CD14-positive monocyte (primary cell): ENCODE data around the gene SRPK2. TPM values are rescaled to one million over a fixed set of nuclear protein-coding genes. Genes with fewer than 3 reads are reported as not detected.
A peak's percentile ranks its signal among the peaks of the same experiment; 100 is the strongest.

ENCODE experiments used
- DNase-seq, 3 donors: peaks; one replicate each; pipeline ENCODE4 v3.0.0-alpha.2; 2011 to 2022
- H2AFZ ChIP-seq: 2 replicates; pipeline ENCODE4 v1.6.0; 2012; ENCODE audit warnings: mild to moderate bottlenecking, low read depth, low read length, inconsistent platforms; ENCODE audit not compliant: insufficient read depth, poor library complexity, severe bottlenecking
- H3K27ac ChIP-seq, 2 donors: 1 replicate in 1 of 2; 2 replicates in 1 of 2; pipeline ENCODE4 v1.5.1; 2012 to 2013; ENCODE audit warnings: low read length in 2 of 2, control low read depth in 1 of 2, inconsistent platforms in 1 of 2, low read depth in 1 of 2, mild to moderate bottlenecking in 1 of 2
- H3K27me3 ChIP-seq, 2 donors: one replicate each; pipeline versions ENCODE4 v1.6.0 to v1.6.1; 2011 to 2013; ENCODE audit warnings: low read length in 2 of 2; ENCODE audit not compliant: control insufficient read depth in 2 of 2, insufficient read depth in 2 of 2
- H3K36me3 ChIP-seq, 2 donors: replicated peaks in 1 of 2; 1 replicate in 1 of 2; 2 replicates in 1 of 2; pipeline versions ENCODE4 v1.5.1 to v1.6.1; 2012 to 2013; ENCODE audit warnings: low read length in 2 of 2, control low read depth in 1 of 2, inconsistent platforms in 1 of 2, mild to moderate bottlenecking in 1 of 2; ENCODE audit not compliant: insufficient read depth in 2 of 2, control insufficient read depth in 1 of 2
- H3K4me1 ChIP-seq, 2 donors: 1 replicate in 1 of 2; 2 replicates in 1 of 2; pipeline versions ENCODE4 v1.5.1 to v1.6.1; 2012 to 2013; ENCODE audit warnings: low read length in 2 of 2, control low read depth in 1 of 2, inconsistent platforms in 1 of 2, mild to moderate bottlenecking in 1 of 2, moderate library complexity in 1 of 2; ENCODE audit not compliant: insufficient read depth in 2 of 2, control insufficient read depth in 1 of 2
- H3K4me2 ChIP-seq: replicated peaks from 2 replicates; pipeline ENCODE3; 2012; ENCODE audit warnings: low read length, moderate library complexity, mild to moderate bottlenecking; ENCODE audit not compliant: poor library complexity, severe bottlenecking; ENCODE audit errors: extremely low read depth
- H3K4me3 ChIP-seq, 3 experiments: fragments of 200-600 bp in 1 of 3; sonication (generic) in 1 of 3; replicated peaks in 1 of 3; 1 replicate in 2 of 3; 2 replicates in 1 of 3; pipeline ENCODE4 v1.5.1; 2011 to 2013; ENCODE audit warnings: low read length in 3 of 3, mild to moderate bottlenecking in 3 of 3, control low read depth in 2 of 3, low read depth in 2 of 3, inconsistent platforms in 1 of 3, moderate library complexity in 1 of 3
- H3K79me2 ChIP-seq: 2 replicates; pipeline ENCODE4 v1.6.0; 2012; ENCODE audit warnings: mild to moderate bottlenecking, control low read depth, inconsistent platforms, low read length, moderate library complexity; ENCODE audit not compliant: insufficient read depth
- H3K9ac ChIP-seq: 2 replicates; pipeline ENCODE4 v1.6.0; 2017; ENCODE audit warnings: low read length, mild to moderate bottlenecking; ENCODE audit not compliant: insufficient read depth, poor library complexity, severe bottlenecking
- H3K9me3 ChIP-seq, 2 donors: replicated peaks in 1 of 2; 1 replicate in 1 of 2; 2 replicates in 1 of 2; pipeline versions ENCODE4 v1.5.1 to v1.6.1; 2012 to 2013; ENCODE audit warnings: low read length in 2 of 2, control low read depth in 1 of 2; ENCODE audit not compliant: control insufficient read depth in 1 of 2, insufficient read depth in 1 of 2
- H4K20me1 ChIP-seq: 2 replicates; pipeline ENCODE4 v1.6.0; 2012; ENCODE audit warnings: mild to moderate bottlenecking, low read length, control low read depth, moderate library complexity; ENCODE audit not compliant: insufficient read depth
- H3K27ac Mint-ChIP-seq, 7 donors: one replicate each; pipeline ENCODE4 v1.8.0; 2020; ENCODE audit warnings: mild to moderate bottlenecking in 7 of 7, mixed read lengths in 7 of 7, moderate library complexity in 6 of 7, inconsistent platforms in 2 of 7
- H3K27me3 Mint-ChIP-seq, 3 donors: one replicate each; pipeline ENCODE4 v1.8.0; 2021 to 2022; ENCODE audit warnings: low read depth in 3 of 3, mild to moderate bottlenecking in 3 of 3, mixed read lengths in 3 of 3, moderate library complexity in 3 of 3, inconsistent platforms in 1 of 3
- H3K36me3 Mint-ChIP-seq, 2 donors: one replicate each; pipeline ENCODE4 v1.8.0; 2020; ENCODE audit warnings: mixed read lengths in 2 of 2, inconsistent platforms in 1 of 2, mild to moderate bottlenecking in 1 of 2
- H3K4me1 Mint-ChIP-seq: one replicate; pipeline ENCODE4 v1.8.0; 2020; ENCODE audit warnings: mild to moderate bottlenecking, mixed read lengths
- H3K4me3 Mint-ChIP-seq, 2 donors: one replicate each; pipeline ENCODE4 v1.8.0; 2020; ENCODE audit warnings: mild to moderate bottlenecking in 2 of 2, mixed read lengths in 2 of 2, moderate library complexity in 1 of 2
- H3K9me3 Mint-ChIP-seq, 7 donors: one replicate each; pipeline ENCODE4 v1.8.0; 2020 to 2022; ENCODE audit warnings: mixed read lengths in 7 of 7, mild to moderate bottlenecking in 6 of 7, moderate library complexity in 6 of 7, inconsistent platforms in 2 of 7
- WGBS: methylation state at CpG from one replicate; pipeline ENCODE4 v1.1.5; 2013; ENCODE audit warnings: missing lambda C conversion rate; ENCODE audit not compliant: insufficient coverage; 5-methylcytosine and 5-hydroxymethylcytosine counted together
- intact Hi-C, 2 donors: fragments of 100-400 bp; cut with micrococcal nuclease; formaldehyde crosslinking; loops; one replicate each; pipeline versions ENCODE4 v1.15.0 to v1.15.1; 2023
- polyA plus RNA-seq, 3 donors: library from polyadenylated mRNA; depleted of rRNA in 1 of 3; unstranded in 2 of 3; stranded (reverse) in 1 of 3; fragments of 300-500 nt in 2 of 3; fragments of >200 nt in 1 of 3; fragmentation: Illumina TruSeq in 2 of 3; gene quantifications; 1 replicate in 2 of 3; 2 replicates in 1 of 3; pipeline ENCODE4 v1.2.3, GENCODE V29; 2012 to 2021
- TF ChIP-seq, protein P1 (sequence below): fragments of 200-600 bp; IDR thresholded peaks from one replicate; pipeline ENCODE4 v1.8.0; 2022; ENCODE audit warnings: antibody characterized with exemption, mild to moderate bottlenecking

The SRPK2 gene
- polyA plus RNA-seq, 3 donors = 12.6 to 37.7 (median 30.0) TPM

- Mint-ChIP-seq H3K4me3 (no peak overlapping the region), H3K9me3 (no peaks in the 10 kb centered on the region), H3K27me3 (peaks cover 0 to 1% (median 0%) of the 10 kb centered on the region in 3 donors), H3K36me3 (peaks cover 0 to 1% of the 10 kb centered on the region in 2 donors), H3K4me1 (peaks cover 29% of the 10 kb centered on the region), H3K27ac (no peak overlapping the region)
- Histone ChIP-seq H3K4me2 (no peak overlapping the region), H4K20me1 (peaks cover 43% of the 10 kb centered on the region), H3K27me3 (no peaks in the 10 kb centered on the region), H2AFZ (no peak overlapping the region), H3K9ac (no peak overlapping the region), H3K27ac (no peak overlapping the region), H3K4me1 (peaks cover 22 to 35% of the 10 kb centered on the region in 2 donors), H3K9me3 (no peaks in the 10 kb centered on the region), H3K36me3 (no peaks in the 10 kb centered on the region), H3K79me2 (peaks cover 87% of the 10 kb centered on the region), H3K4me3 (no peak overlapping the region)
- WGBS = no CpG with 5 or more reads among the region's 4 CpGs
- TF ChIP-seq, protein P1, sequence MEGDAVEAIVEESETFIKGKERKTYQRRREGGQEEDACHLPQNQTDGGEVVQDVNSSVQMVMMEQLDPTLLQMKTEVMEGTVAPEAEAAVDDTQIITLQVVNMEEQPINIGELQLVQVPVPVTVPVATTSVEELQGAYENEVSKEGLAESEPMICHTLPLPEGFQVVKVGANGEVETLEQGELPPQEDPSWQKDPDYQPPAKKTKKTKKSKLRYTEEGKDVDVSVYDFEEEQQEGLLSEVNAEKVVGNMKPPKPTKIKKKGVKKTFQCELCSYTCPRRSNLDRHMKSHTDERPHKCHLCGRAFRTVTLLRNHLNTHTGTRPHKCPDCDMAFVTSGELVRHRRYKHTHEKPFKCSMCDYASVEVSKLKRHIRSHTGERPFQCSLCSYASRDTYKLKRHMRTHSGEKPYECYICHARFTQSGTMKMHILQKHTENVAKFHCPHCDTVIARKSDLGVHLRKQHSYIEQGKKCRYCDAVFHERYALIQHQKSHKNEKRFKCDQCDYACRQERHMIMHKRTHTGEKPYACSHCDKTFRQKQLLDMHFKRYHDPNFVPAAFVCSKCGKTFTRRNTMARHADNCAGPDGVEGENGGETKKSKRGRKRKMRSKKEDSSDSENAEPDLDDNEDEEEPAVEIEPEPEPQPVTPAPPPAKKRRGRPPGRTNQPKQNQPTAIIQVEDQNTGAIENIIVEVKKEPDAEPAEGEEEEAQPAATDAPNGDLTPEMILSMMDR = no peak
- no peak for DNase-seq
- intact Hi-C loops = loop anchor here in 1 of 2 donors (10.0 kb wide), 1 partner anchor 47 kb away; no protein-coding TSS in a partner anchor
Observed at GRCh38 chr7:105218215-105218614, 170.5 kb downstream of the SRPK2 start.

GRCh38 chr7:105216786-105217185 lies 171.9 kb downstream of the SRPK2 start:
- peaks cover 0 to 1% (median 0%) of the 10 kb centered on the region in 3 donors for H3K27me3 Mint-ChIP-seq

More at GRCh38 chr7:105216786-105217185, 171.9 kb downstream of the SRPK2 start:
- Histone ChIP-seq H3K4me2 (no peak overlapping the region), H3K27ac (no peak overlapping the region), H3K27me3 (no peaks in the 10 kb centered on the region), H3K4me3 (no peak overlapping the region), H3K9ac (no peak overlapping the region), H3K79me2 (peaks cover 89% of the 10 kb centered on the region), H3K36me3 (no peaks in the 10 kb centered on the region), H4K20me1 (peaks cover 31% of the 10 kb centered on the region), H3K9me3 (no peaks in the 10 kb centered on the region), H2AFZ (no peak overlapping the region), H3K4me1 (peaks cover 32 to 44% of the 10 kb centered on the region in 2 donors)
- no peak for DNase-seq
- no peak overlapping the region for H3K4me3 Mint-ChIP-seq
- TF ChIP-seq, protein P1 = no peak
- H3K4me1 Mint-ChIP-seq = peaks cover 38% of the 10 kb centered on the region
- peak overlapping the region in 2 of 7 donors; percentile 10 to 44 for H3K27ac Mint-ChIP-seq
- intact Hi-C loops = loop anchor here in 1 of 2 donors (10.0 kb wide), 1 partner anchor 48 kb away; no protein-coding TSS in a partner anchor
- peaks cover 0 to 4% of the 10 kb centered on the region in 2 donors for H3K36me3 Mint-ChIP-seq
- no peaks in the 10 kb centered on the region for H3K9me3 Mint-ChIP-seq
- no CpG with 5 or more reads among the region's 3 CpGs for WGBS
